AG04450 (cell line): ENCODE data around the gene CNEP1R1. TPM values are rescaled to one million over a fixed set of nuclear protein-coding genes. Genes with fewer than 3 reads are reported as not detected.

ENCODE experiments used
- CTCF ChIA-PET: fragments of 300-600, 350-600 bp; formaldehyde crosslinking; extraction: SDS; loops from one replicate; lab custom pipeline; 2022; ENCODE audit warnings: antibody characterized with exemption, inconsistent platforms; lab: Charles Lee
- POLR2A ChIA-PET: fragments of 350-600 bp; formaldehyde crosslinking; extraction: SDS; loops from one replicate; lab custom pipeline; 2021; ENCODE audit warnings: antibody characterized with exemption, inconsistent platforms; lab: Yijun Ruan, JAX
- DNase-seq: peaks from one replicate; pipeline ENCODE4 v3.0.0-alpha.2; 2011; ENCODE audit warnings: low read depth, low spot score
- H3K27ac ChIP-seq: one replicate; pipeline ENCODE4 v1.5.1; 2012; ENCODE audit warnings: low read depth, low read length, control low read depth
- H3K27me3 ChIP-seq: one replicate; pipeline ENCODE4 v1.6.0; 2012; ENCODE audit warnings: low read length; ENCODE audit not compliant: control insufficient read depth, insufficient read depth
- H3K4me3 ChIP-seq: 2 replicates; pipeline ENCODE4 v1.5.1; 2011; ENCODE audit warnings: mild to moderate bottlenecking, low read depth, low read length, control low read depth
- H3K9me3 ChIP-seq: 2 replicates; pipeline ENCODE4 v1.5.1; 2012; ENCODE audit warnings: low read length; ENCODE audit not compliant: control insufficient read depth, insufficient read depth
- polyA plus RNA-seq: library from polyadenylated mRNA; depleted of rRNA; stranded (reverse); fragments of >200 nt; gene quantifications from 2 replicates; pipeline ENCODE4 v1.2.3, GENCODE V29; 2011
- TF ChIP-seq, protein P1 (sequence below): IDR thresholded peaks from 2 replicates; pipeline ENCODE4 v1.5.1; 2011; ENCODE audit warnings: low read depth, low read length, control low read depth, inconsistent platforms

Gene CNEP1R1
- polyA plus RNA-seq, 1 experiment = 33.0 TPM

DNA sequence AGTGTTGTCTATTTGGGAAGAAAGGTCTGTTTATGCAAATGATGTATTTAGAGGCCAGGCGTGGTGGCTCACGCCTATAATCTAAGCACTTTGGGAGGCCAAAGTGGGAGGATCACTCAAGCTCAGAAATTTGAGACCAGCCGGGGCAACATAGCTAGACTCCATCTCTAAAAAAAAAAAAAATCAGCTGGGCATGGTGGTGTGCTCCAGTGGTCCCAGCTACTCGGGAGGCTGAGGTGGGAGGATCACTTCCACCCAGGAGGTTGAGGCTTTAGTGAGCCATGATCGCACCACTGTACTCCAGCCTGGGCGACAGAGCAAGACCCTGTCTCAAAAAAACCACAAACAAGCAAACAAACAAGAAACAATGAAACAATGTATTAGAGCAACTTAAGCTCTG, 21.8 kb downstream of the CNEP1R1 start:
- H3K27me3 ChIP-seq = peaks cover 10% of the 10 kb centered on the region
- ChIA-PET POLR2A (no interaction called here), CTCF (interaction anchor here (2.4 kb wide), 1 partner anchor 22 kb away, joined by 13 read pairs; the partner anchor contains the start of gene CNEP1R1)
- no peak overlapping the region for H3K4me3 ChIP-seq
- DNase-seq = no peak
- TF ChIP-seq, protein P1, sequence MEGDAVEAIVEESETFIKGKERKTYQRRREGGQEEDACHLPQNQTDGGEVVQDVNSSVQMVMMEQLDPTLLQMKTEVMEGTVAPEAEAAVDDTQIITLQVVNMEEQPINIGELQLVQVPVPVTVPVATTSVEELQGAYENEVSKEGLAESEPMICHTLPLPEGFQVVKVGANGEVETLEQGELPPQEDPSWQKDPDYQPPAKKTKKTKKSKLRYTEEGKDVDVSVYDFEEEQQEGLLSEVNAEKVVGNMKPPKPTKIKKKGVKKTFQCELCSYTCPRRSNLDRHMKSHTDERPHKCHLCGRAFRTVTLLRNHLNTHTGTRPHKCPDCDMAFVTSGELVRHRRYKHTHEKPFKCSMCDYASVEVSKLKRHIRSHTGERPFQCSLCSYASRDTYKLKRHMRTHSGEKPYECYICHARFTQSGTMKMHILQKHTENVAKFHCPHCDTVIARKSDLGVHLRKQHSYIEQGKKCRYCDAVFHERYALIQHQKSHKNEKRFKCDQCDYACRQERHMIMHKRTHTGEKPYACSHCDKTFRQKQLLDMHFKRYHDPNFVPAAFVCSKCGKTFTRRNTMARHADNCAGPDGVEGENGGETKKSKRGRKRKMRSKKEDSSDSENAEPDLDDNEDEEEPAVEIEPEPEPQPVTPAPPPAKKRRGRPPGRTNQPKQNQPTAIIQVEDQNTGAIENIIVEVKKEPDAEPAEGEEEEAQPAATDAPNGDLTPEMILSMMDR = no peak
- H3K27ac ChIP-seq = no peak overlapping the region
- H3K9me3 ChIP-seq = no peaks in the 10 kb centered on the region

DNA sequence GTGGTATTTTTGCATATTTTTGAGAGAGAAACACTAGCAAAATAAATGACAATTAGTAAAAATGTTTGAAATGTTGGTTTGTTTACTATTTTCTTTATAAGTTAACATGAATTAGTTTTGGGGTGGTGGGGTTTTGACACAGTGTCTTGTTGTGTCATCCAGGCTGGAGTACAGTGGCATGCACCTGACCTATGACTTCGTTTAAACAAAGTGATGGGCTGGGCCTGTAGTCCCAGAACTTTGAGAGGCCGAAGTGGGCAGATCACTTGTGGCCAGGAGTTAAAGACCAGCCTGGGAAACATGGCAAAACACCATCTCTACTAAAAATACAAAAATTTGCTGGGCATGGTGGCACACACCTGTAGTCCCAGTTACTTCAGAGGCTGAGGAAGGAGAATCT, 22.8 kb downstream of the CNEP1R1 start:
- H3K4me3 ChIP-seq = no peak overlapping the region
- H3K9me3 ChIP-seq = no peaks in the 10 kb centered on the region
- ChIA-PET CTCF (no interaction called here), POLR2A (no interaction called here)
- peaks cover 7% of the 10 kb centered on the region for H3K27me3 ChIP-seq
- DNase-seq = no peak
- H3K27ac ChIP-seq = no peak overlapping the region
- TF ChIP-seq, protein P1 = no peak

DNA sequence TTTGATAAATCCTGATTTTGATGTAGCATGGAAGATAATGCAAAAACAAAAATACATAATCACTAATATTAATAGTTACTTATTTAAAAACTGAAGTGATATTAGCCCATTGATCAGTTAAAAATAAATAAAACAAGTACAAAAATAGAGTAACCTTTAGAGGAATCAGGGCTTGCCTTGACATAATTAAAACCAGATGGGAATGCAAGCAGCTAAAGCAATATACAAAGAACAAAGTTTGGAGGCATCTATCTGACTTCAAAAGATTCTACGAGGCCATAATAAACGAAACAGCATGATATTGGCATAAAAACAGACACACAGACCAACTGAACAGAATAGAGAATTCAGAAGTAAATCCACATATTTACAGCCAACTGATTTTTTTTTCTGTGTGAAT, 25.8 kb downstream of the CNEP1R1 start:
- H3K4me3 ChIP-seq = no peak overlapping the region
- H3K27ac ChIP-seq = no peak overlapping the region
- ChIA-PET CTCF (no interaction called here), POLR2A (no interaction called here)
- peaks cover 7% of the 10 kb centered on the region for H3K27me3 ChIP-seq
- no peak for DNase-seq
- TF ChIP-seq, protein P1 = no peak
- no peaks in the 10 kb centered on the region; the same call in 1 of the 2 replicates for H3K9me3 ChIP-seq

DNA sequence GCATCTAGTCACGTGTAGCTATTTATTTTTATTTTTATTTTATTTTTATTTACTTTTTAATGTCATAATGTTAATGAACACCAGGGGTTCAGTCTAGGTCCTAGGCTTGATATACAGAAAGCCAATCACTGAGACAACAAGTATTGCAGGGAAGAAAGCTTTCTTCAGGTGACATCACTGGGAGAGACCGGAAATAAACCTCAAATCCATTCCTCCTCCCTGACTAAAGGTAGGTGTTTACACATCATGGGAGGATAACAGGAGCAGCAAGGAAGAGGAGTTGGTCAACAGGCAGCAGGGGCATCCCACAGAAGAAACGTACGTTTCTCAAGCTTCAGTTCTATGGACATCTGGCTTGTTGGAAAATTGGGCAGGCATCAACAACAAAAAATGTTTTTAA, 31.2 kb downstream of the CNEP1R1 start:
- Histone ChIP-seq H3K9me3 (peaks cover 2% of the 10 kb centered on the region), H3K27ac (no peak overlapping the region), H3K27me3 (peaks cover 2% of the 10 kb centered on the region), H3K4me3 (no peak overlapping the region)
- TF ChIP-seq, protein P1 = no peak
- DNase-seq = no peak
- ChIA-PET CTCF (interaction anchor here (1.3 kb wide), 1 partner anchor 31 kb away, joined by 4 read pairs; the partner anchor contains the start of gene CNEP1R1), POLR2A (no interaction called here)

DNA sequence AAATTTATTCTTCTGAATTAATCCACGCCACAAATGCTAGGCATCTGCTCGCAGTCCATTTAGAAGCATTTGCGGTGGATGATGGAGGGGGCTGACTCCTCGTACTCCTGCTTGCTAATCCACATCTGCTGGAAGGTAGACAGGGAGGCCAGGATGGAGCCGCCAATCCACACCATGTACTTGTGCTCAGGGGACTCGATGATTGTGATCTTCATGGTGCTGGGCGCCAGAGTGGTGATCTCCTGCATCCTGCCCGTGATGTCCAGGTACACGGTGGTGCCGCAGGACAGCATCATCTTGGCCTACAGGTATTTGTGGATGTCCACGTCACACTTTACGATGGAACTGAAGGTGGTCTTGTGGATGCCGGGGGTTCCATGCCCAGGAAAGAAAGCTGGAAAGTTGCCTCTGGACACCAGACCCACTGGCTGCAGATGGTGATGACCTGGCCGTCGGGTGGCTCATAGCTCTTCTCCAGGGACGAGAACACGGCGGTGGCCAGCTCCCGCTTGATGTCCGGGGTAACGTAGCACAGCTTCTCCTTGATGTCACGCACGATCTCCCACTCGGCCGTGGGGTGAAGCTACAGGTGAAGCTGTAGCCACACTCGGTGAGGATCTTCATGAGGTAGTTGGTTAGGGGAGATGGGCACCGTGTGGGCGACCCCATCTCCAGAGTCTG, 33.2 kb downstream of the CNEP1R1 start:
- peaks cover 2% of the 10 kb centered on the region for H3K27me3 ChIP-seq
- H3K4me3 ChIP-seq = no peak overlapping the region
- POLR2A ChIA-PET = no interaction called here
- TF ChIP-seq, protein P1 = no peak
- H3K9me3 ChIP-seq = peaks cover 2% of the 10 kb centered on the region
- CTCF ChIA-PET = interaction anchor here (0.7 to 1.0 kb wide), 2 partner anchors 34 to 180 kb away, joined by 4 read pairs; no protein-coding TSS in a partner anchor
- DNase-seq = no peak
- H3K27ac ChIP-seq = no peak overlapping the region
